ENCODE data around the gene SLC46A2.

SLC46A2 gene

DNA sequence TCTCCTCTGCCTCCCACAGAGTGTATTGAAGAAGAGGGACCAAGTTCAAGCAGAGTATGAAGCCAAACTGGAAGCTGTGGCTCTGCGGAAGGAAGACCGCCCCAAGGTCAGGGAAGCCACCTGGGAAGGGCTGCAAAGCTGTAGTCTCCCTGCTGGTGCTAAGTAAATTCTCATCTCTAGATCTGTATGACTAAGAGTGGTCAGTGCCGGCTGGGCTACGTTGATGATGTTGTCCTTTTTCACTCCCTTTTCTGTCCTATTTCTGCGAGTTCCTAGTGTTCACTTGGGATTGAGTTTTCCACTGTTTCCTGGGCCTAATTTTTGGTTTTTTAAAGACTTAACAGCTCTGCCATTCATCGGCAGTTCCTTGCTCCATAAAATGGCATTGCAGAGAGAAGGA is 39.8 kb downstream of the SLC46A2 start:
- Mint-ChIP-seq H3K4me3 (no peak overlapping the region), H3K4me1 (peaks cover 17% of the 10 kb centered on the region), H3K27me3 (ENCODE audit: low read depth, poor library complexity) (peaks cover under 1% of the 10 kb centered on the region), H3K27ac (peak overlapping the region; percentile 88), H3K9me3 (no peaks in the 10 kb centered on the region), H3K36me3 (ENCODE audit: low read depth) (peaks cover 28% of the 10 kb centered on the region)
- TF ChIP-seq, protein P1, sequence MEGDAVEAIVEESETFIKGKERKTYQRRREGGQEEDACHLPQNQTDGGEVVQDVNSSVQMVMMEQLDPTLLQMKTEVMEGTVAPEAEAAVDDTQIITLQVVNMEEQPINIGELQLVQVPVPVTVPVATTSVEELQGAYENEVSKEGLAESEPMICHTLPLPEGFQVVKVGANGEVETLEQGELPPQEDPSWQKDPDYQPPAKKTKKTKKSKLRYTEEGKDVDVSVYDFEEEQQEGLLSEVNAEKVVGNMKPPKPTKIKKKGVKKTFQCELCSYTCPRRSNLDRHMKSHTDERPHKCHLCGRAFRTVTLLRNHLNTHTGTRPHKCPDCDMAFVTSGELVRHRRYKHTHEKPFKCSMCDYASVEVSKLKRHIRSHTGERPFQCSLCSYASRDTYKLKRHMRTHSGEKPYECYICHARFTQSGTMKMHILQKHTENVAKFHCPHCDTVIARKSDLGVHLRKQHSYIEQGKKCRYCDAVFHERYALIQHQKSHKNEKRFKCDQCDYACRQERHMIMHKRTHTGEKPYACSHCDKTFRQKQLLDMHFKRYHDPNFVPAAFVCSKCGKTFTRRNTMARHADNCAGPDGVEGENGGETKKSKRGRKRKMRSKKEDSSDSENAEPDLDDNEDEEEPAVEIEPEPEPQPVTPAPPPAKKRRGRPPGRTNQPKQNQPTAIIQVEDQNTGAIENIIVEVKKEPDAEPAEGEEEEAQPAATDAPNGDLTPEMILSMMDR (IDR thresholded peaks at IDR 0.05): no peak
- no peak for DNase-seq

DNA sequence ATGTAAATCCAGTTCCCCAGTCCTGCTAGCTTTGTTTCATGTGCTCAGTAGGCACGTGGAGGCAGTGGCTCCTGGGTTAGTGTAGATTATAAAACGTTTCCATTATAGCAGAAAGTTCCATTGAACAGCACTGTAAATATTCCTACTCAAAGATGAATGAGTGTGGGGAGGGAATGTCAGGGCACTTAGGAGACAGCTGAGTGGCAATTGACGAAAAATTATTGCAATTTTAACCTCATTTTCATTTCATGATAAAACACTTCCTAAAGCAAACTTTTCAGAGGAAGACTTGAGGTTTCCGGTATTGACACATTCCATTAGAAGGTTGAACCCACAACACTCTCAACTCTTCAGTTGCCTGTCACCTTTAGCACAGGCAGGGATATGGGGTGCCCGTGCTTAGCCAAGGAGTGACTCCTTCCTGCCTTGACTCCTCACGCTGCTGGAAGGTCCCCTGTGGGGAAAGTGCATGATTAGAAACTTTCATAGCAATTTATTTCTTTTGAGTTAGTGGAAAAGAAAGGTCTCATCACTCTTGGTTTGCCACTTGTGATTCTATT is 41.2 kb downstream of the SLC46A2 start:
- Mint-ChIP-seq H3K27me3 (ENCODE audit: low read depth, poor library complexity) (no peaks in the 10 kb centered on the region), H3K4me3 (no peak overlapping the region), H3K9me3 (no peaks in the 10 kb centered on the region), H3K36me3 (ENCODE audit: low read depth) (peaks cover 28% of the 10 kb centered on the region), H3K4me1 (peaks cover 13% of the 10 kb centered on the region), H3K27ac (no peak overlapping the region)
- TF ChIP-seq, protein P1 (IDR thresholded peaks at IDR 0.05): no peak
- no peak for DNase-seq

DNA sequence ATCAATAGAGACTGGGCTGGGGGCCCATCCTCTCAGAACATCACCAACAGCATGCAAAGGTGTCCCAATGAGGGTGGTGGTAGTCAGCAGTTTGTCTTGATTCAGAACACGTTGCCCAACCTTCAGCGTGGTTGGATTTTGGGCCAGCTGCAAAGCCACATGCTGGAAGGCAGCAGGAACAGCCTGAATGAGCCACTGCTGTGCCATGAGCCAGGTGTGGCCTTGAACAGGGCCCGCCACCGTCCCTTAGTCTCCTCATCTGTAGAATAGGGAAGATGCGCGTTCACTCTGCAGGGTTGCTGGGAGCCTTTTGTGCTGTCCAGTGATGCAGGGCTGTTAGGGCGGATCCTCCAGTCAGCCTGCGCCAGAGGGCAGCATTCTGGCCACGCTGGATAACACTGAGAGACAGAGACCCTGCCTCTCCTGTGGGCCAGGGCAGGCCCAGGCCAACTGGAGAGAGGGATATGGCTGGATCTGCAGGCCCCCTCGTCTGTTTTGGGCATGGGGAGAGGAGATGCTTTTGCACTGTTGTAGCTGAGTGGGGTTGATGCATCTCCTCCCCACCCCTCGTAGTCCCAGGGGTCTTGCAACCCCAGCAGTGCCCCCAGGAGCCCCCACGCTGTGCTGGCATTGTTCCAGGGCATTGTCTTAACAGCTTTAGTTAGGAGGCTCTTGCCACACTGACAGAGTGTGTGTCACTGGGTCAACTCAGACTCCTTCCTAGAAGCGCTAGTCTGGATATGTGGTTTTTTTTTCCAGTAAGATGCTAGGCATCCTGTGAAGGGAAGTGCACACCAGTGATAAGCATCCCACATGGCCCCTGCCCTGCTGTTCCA is 42.1 kb downstream of the SLC46A2 start:
- Mint-ChIP-seq H3K27me3 (ENCODE audit: low read depth, poor library complexity) (peaks cover 4% of the 10 kb centered on the region), H3K4me1 (peaks cover 11% of the 10 kb centered on the region), H3K4me3 (no peak overlapping the region), H3K9me3 (no peaks in the 10 kb centered on the region), H3K36me3 (ENCODE audit: low read depth) (peaks cover 25% of the 10 kb centered on the region), H3K27ac (no peak overlapping the region)
- DNase-seq: no peak
- TF ChIP-seq, protein P1 (IDR thresholded peaks at IDR 0.05): no peak

DNA sequence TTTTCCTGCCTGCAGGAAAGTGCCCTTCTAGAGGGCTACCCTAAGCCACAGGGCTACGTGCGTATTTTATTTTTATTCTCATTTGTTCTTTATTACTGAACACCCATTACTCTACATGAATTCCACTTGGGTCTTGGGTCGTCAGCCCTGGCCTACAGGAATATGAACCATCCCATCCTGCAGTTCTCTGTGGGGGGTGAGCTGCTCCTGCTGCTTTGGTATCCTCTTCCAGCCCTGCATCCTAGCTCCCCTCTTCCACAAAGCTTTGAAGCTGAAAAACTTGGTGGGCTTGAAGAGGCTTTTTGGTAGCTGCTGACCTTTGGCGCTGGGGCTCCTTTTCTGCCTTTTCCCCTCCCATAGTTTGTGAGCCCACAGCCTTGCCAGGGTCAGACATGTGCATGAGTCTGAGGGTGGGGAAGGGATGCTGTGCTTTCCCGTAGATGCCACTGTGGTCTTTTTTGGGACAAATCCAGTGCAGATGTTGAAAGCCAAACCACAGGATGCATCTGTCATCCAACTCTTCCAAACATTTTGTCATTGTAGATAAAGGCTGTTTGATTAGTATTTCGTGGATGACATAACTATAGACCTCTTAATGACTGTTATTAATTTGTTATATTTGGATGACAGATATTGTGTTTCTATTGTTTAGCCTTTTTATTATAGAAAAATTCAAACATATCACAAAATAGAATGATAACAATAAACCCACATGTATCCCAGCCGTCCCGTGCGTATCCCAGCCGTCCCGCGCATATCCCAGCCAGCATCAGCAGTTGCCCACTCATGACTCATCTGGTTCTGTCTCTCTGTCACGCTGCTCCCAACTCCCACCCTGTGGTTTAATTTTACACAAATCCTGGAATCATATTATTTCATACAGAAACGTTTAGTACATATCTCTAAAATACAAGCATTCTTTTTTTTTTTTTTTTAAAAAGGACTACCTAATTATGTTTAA is 43.9 kb downstream of the SLC46A2 start:
- H3K4me1 Mint-ChIP-seq: peaks cover 5% of the 10 kb centered on the region
- TF ChIP-seq, protein P1 (IDR thresholded peaks at IDR 0.05): no peak
- DNase-seq: no peak
- no peak overlapping the region for H3K4me3 Mint-ChIP-seq
- no peak overlapping the region for H3K27ac Mint-ChIP-seq
- peaks cover 12% of the 10 kb centered on the region for H3K36me3 Mint-ChIP-seq (ENCODE audit: low read depth)
- H3K27me3 Mint-ChIP-seq (ENCODE audit: low read depth, poor library complexity): peaks cover 9% of the 10 kb centered on the region
- H3K9me3 Mint-ChIP-seq: no peaks in the 10 kb centered on the region

DNA sequence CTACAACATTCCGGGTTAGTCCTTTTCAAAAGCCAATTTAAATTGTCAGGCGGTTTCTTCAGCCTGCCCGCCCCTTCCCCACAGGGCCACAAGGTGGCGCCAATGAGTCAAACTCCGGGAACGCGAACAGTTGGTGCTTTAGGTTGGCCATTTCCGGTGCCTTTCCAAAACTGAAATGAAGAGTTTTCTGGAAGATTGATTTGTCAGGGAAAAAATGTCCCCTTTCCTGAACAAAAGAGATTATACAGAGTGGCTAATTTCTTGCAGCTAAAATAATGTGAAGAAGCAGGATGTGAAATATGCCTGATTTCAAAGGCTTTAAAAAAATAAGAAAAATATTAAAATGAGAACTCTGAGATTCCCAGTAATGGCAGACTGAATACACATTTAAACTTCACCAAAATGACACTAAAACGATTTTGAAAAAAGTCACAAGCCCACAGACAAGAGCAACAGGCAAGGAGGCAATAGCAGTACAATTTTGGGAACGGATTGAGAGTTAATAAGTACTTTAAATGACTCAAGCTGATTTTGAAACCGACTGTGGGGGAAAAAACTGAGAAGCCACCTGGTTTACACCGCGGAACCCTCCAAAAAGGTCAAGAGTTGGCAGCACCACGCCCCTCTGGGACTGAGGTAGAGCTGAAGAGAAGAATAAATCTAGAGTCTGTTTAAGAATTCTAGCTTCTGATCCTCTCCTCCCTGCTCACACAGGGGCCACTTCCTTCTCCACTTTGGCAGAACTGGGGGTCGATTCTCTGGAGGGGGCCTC is 45.7 kb downstream of the SLC46A2 start:
- H3K36me3 Mint-ChIP-seq (ENCODE audit: low read depth): peaks cover 9% of the 10 kb centered on the region
- no peak overlapping the region for H3K27ac Mint-ChIP-seq
- DNase-seq: peak; percentile 83
- peaks cover 9% of the 10 kb centered on the region for H3K27me3 Mint-ChIP-seq (ENCODE audit: low read depth, poor library complexity)
- TF ChIP-seq, protein P1 (IDR thresholded peaks at IDR 0.05): peak; percentile 99
- H3K4me3 Mint-ChIP-seq: no peak overlapping the region
- no peaks in the 10 kb centered on the region for H3K9me3 Mint-ChIP-seq
- peaks cover 5% of the 10 kb centered on the region for H3K4me1 Mint-ChIP-seq

Data from nephron progenitor cell (in vitro differentiated cells).